Skeletal muscle cell (primary cell): ENCODE measurements around the gene PDRG1.
"Not testable (repeated sequence)": the region's sequence is repeated elsewhere in the genome, so short reads cannot be mapped to it uniquely, and the experiment has no call there.

ENCODE experiments used
- DNase-seq: peaks from one replicate; pipeline ENCODE4 v3.0.0-alpha.2; 2010; ENCODE audit warnings: low read depth
- H3K4me3 ChIP-seq: 2 replicates; pipeline ENCODE4 v1.5.1; 2011; ENCODE audit warnings: low read depth, mild to moderate bottlenecking, control low read depth, low read length, moderate library complexity

Gene PDRG1

GRCh38 chr20:31934491-31934890, 17.4 kb downstream of the PDRG1 start:
- DNase-seq: no peak
- no peak overlapping the region for H3K4me3 ChIP-seq

GRCh38 chr20:31933698-31934097, 18.1 kb downstream of the PDRG1 start:
- H3K4me3 ChIP-seq: no peak overlapping the region
- DNase-seq: no peak

- DNase-seq: no peak
- no peak overlapping the region for H3K4me3 ChIP-seq
These were observed 21.1 kb downstream of the PDRG1 start for GRCh38 chr20:31930779-31931178.

GRCh38 chr20:31929631-31930030, 22.2 kb downstream of the PDRG1 start:
- not testable (repeated sequence) for H3K4me3 ChIP-seq, DNase-seq

GRCh38 chr20:31927627-31928159, 24.2 kb downstream of the PDRG1 start:
- no peak for DNase-seq
- no peak overlapping the region for H3K4me3 ChIP-seq

- no peak overlapping the region for H3K4me3 ChIP-seq
- no peak for DNase-seq
These were observed 25.4 kb downstream of the PDRG1 start for GRCh38 chr20:31926493-31926892.

- DNase-seq: no peak
- no peak overlapping the region for H3K4me3 ChIP-seq
These were observed 26.2 kb downstream of the PDRG1 start for GRCh38 chr20:31925631-31926030.

GRCh38 chr20:31924561-31924960, 27.3 kb downstream of the PDRG1 start:
- no peak overlapping the region for H3K4me3 ChIP-seq
- DNase-seq: no peak

- H3K4me3 ChIP-seq: no peak overlapping the region
- no peak for DNase-seq
These were observed 28.2 kb downstream of the PDRG1 start for GRCh38 chr20:31923388-31924331.

GRCh38 chr20:31922588-31922987, 29.3 kb downstream of the PDRG1 start:
- no peak for DNase-seq

GRCh38 chr20:31922181-31922580, 29.7 kb downstream of the PDRG1 start:
- no peak overlapping the region for H3K4me3 ChIP-seq
- no peak for DNase-seq

More at GRCh38 chr20:31922588-31922987, 29.3 kb downstream of the PDRG1 start:
- H3K4me3 ChIP-seq: no peak overlapping the region

GRCh38 chr20:31921480-31921879, 30.4 kb downstream of the PDRG1 start:
- DNase-seq, H3K4me3 ChIP-seq: not testable (repeated sequence)

- no peak overlapping the region for H3K4me3 ChIP-seq
- DNase-seq: no peak
These were observed 31.5 kb downstream of the PDRG1 start for GRCh38 chr20:31920275-31920855.

GRCh38 chr20:31919410-31920155, 32.3 kb downstream of the PDRG1 start:
- DNase-seq: no peak
- no peak overlapping the region for H3K4me3 ChIP-seq

GRCh38 chr20:31918466-31919105, 33.3 kb downstream of the PDRG1 start:
- H3K4me3 ChIP-seq: no peak overlapping the region

GRCh38 chr20:31917962-31918412, 33.9 kb downstream of the PDRG1 start:
- not testable (repeated sequence) for H3K4me3 ChIP-seq, DNase-seq

More at GRCh38 chr20:31918466-31919105, 33.3 kb downstream of the PDRG1 start:
- no peak for DNase-seq

GRCh38 chr20:31916708-31917107, 35.1 kb downstream of the PDRG1 start:
- H3K4me3 ChIP-seq: no peak overlapping the region
- DNase-seq: no peak

- H3K4me3 ChIP-seq: no peak overlapping the region
- DNase-seq: no peak
These were observed 36.2 kb downstream of the PDRG1 start for GRCh38 chr20:31915491-31916280.
